ENCODE results near the gene LMO7.

LMO7 gene

DNA sequence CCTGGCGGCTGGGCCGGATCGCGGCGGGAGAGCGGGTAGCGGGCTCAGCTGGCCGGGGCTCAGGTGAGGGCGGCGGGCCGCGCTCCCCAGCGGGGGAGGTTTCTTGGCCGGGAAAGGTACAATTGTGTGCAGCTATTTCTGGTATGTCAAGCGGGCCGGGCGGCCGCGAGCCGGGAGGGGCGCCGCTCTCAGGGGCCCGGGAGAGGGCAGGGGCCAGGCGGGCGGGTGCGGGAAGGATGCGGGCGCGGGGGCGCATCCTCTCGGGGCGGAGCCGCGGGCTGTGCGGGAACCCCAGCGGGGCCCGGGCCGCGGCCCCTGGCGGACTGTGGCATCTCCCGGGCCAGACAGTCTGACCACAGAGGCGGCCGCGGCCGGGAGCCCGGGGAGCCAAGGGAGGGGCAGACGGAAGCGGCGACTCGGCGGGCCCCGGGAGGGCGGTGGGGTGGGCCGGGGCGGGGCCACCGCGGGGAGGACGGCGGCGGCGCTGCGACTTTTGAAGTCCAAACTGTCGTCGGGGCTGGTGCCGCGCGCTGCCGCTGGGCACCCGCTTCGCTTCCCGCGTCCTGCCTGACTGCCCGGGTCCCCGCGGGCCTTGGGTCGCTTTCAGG lies at the start of gene LMO7:
Gene LMO7, plus strand, starts transcription at position 503 of the 608 bp plus-strand sequence. CDS start 328 bp downstream, outside the sequence.
- Histone ChIP-seq H3K9ac (ENCODE audit: low read length) (peak within 1 kb of the TSS; percentile 30), H3K27ac (ENCODE audit: low read length) (no peak within 1 kb of the TSS), H3K9me3 (ENCODE audit: control insufficient read depth, low read depth, low read length) (no peaks in the 10 kb centered on the region), H3K36me3 (ENCODE audit: control insufficient read depth, low read depth, low read length) (no peaks in the 10 kb centered on the region), H3K27me3 (ENCODE audit: control insufficient read depth, insufficient read depth, low read length) (peaks cover 46% of the 10 kb centered on the region), H3K4me3 (ENCODE audit: low read length) (peak within 1 kb of the TSS; percentile 74), H3K4me1 (ENCODE audit: control insufficient read depth, low read depth, low read length) (peaks cover 14% of the 10 kb centered on the region)

DNA sequence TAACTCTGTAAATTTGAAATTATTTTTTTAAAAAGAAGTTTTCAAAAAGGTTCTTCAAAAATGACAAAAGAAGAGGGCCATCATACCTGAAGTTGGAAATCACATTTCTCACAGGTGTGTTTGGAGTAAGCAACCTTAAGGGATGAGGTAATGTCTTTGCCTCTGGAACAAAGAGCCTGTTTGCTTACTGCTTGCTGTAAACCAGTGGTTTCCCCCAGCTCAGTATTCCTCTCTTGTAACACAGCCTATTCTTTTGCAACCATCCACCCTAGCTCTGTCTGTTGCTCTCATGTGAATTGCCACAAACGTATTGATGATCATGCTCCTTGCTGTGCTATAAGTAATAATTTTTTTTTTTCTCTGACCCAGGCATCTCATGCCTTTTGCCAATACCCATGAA lies 48.5 kb upstream of the LMO7 start:
- Histone ChIP-seq H3K4me3 (ENCODE audit: low read length) (no peak overlapping the region), H3K9me3 (ENCODE audit: control insufficient read depth, low read depth, low read length) (peaks cover 4% of the 10 kb centered on the region), H3K4me1 (ENCODE audit: control insufficient read depth, low read depth, low read length) (peaks cover 3% of the 10 kb centered on the region), H3K27me3 (ENCODE audit: control insufficient read depth, insufficient read depth, low read length) (no peaks in the 10 kb centered on the region), H3K9ac (ENCODE audit: low read length) (peak overlapping the region; percentile 52), H3K27ac (ENCODE audit: low read length) (peak overlapping the region; percentile 4), H3K36me3 (ENCODE audit: control insufficient read depth, low read depth, low read length) (no peaks in the 10 kb centered on the region)

DNA sequence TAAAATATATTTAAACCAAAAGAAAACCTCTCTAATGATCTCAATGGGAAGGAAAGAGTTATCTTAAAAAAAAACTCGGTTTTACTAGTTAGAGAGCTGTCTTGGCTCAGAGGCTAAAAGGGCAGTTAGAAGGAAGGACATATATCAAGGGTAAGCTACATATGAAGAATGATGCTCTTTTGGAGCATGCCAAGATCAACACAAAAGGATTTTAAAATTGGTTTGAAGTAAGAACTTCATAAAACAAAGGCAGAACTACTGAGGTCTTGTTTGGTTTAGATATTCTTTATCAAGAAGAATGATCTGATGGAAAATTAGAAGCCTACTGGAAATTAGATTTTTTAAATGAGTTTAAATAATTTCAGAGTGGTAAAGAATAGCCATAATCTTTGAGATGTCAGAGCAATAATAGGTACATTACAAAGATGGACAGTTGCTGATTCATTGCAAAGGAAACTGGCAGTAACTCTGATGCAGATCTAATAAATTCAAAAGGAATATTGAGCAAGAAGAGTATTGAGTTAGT lies 39.4 kb upstream of the LMO7 start:
- no peak overlapping the region for H3K4me3 ChIP-seq (ENCODE audit: low read length)
- no peak overlapping the region for H3K27ac ChIP-seq (ENCODE audit: low read length)
- no peak overlapping the region for H3K9ac ChIP-seq (ENCODE audit: low read length)
- no peaks in the 10 kb centered on the region for H3K36me3 ChIP-seq (ENCODE audit: control insufficient read depth, low read depth, low read length)
- H3K27me3 ChIP-seq (ENCODE audit: control insufficient read depth, insufficient read depth, low read length), result no peaks in the 10 kb centered on the region
- H3K9me3 ChIP-seq (ENCODE audit: control insufficient read depth, low read depth, low read length), result no peaks in the 10 kb centered on the region
- peaks cover 8% of the 10 kb centered on the region for H3K4me1 ChIP-seq (ENCODE audit: control insufficient read depth, low read depth, low read length)

DNA sequence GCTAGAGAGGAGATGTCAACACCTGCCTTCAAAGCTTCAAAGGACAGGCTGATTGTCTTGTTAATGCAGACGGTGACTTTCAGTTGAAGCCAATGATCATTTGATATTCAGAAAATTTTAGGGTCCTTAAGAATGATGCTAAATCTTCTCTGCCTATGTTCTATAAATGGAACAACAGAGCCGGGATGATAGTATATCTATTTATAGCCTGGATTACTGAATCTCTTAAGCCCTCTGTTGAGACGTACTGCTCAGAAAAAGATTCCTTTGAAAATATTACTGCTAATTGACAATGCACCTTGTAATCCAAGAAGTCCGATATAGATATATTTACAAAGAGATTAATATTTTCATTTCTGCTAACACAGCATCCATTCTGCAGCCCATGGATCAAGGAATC lies 35.8 kb upstream of the LMO7 start:
- H3K9ac ChIP-seq (ENCODE audit: low read length), result no peak overlapping the region
- H3K27me3 ChIP-seq (ENCODE audit: control insufficient read depth, insufficient read depth, low read length), result no peaks in the 10 kb centered on the region
- H3K4me1 ChIP-seq (ENCODE audit: control insufficient read depth, low read depth, low read length), result no peaks in the 10 kb centered on the region
- no peaks in the 10 kb centered on the region for H3K36me3 ChIP-seq (ENCODE audit: control insufficient read depth, low read depth, low read length)
- H3K27ac ChIP-seq (ENCODE audit: low read length), result no peak overlapping the region
- H3K4me3 ChIP-seq (ENCODE audit: low read length), result no peak overlapping the region
- H3K9me3 ChIP-seq (ENCODE audit: control insufficient read depth, low read depth, low read length), result no peaks in the 10 kb centered on the region

DNA sequence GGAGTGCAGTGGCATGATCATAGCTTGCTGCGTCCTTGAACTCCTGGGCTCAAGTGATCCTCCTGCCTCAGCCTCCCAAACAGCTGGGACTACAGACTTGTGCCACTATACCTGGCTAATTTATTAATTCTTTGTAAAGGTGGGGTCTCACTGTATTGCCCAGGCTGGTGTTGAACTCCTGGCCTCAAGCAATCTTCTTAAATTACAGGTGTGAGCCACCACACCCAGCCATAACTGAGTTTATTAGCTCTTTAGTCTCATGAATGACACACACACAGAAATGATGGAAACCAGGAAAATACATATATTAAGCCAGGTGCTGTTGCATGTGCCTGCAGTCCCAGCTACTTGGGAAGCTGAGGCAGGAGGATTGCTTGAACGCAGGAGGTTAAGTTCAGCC lies 33.1 kb upstream of the LMO7 start:
- H3K36me3 ChIP-seq (ENCODE audit: control insufficient read depth, low read depth, low read length), result no peaks in the 10 kb centered on the region
- H3K4me1 ChIP-seq (ENCODE audit: control insufficient read depth, low read depth, low read length), result no peaks in the 10 kb centered on the region
- no peak overlapping the region for H3K27ac ChIP-seq (ENCODE audit: low read length)

DNA sequence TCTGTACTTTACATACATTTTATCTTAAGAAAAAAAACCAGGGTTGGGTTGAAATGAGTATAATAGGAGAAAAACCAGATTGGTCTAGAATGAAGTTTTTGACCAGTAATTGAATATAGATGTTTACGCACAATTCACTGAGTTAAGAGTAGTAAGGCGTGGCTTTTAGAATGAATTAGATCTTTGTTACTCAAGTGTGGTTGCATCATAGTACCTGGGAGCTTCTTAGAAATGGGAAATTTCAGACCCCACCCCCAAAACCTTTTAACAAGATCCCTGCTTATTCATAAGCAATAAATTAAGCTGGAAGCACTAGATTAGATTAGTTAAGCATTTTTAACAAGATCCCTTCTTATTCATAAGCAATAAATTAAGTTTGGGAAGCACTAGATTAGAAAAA lies 28.7 kb upstream of the LMO7 start:
- Histone ChIP-seq H3K4me1 (ENCODE audit: control insufficient read depth, low read depth, low read length) (no peaks in the 10 kb centered on the region), H3K36me3 (ENCODE audit: control insufficient read depth, low read depth, low read length) (no peaks in the 10 kb centered on the region), H3K4me3 (ENCODE audit: low read length) (no peak overlapping the region)

More for the DNA sequence above, 33.1 kb upstream of the LMO7 start:
- H3K9me3 ChIP-seq (ENCODE audit: control insufficient read depth, low read depth, low read length), result no peaks in the 10 kb centered on the region
- no peak overlapping the region for H3K4me3 ChIP-seq (ENCODE audit: low read length)
- H3K9ac ChIP-seq (ENCODE audit: low read length), result no peak overlapping the region
- H3K27me3 ChIP-seq (ENCODE audit: control insufficient read depth, insufficient read depth, low read length), result no peaks in the 10 kb centered on the region

DNA sequence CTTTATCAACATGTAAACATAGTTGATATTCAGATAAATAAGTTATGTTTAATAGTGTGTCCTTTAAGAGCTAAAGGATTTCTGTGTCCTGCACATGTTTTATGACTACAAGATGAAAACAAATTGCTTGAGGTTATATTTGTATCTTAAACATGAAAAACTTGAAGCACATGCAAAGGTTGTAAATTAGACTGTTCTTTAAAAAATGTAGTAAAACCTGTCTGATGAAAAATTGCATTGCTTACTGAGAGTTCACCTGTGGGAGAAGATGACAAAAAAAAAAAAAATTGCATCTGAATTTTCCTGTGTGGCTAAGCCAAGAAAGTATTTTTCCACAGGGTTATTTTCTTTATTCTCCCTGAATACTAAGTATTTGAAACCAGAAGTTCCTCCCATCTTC lies 25.7 kb upstream of the LMO7 start:
- no peak overlapping the region for H3K27ac ChIP-seq (ENCODE audit: low read length)
- no peaks in the 10 kb centered on the region for H3K4me1 ChIP-seq (ENCODE audit: control insufficient read depth, low read depth, low read length)
- H3K36me3 ChIP-seq (ENCODE audit: control insufficient read depth, low read depth, low read length), result no peaks in the 10 kb centered on the region
- no peak overlapping the region for H3K9ac ChIP-seq (ENCODE audit: low read length)
- H3K9me3 ChIP-seq (ENCODE audit: control insufficient read depth, low read depth, low read length), result no peaks in the 10 kb centered on the region
- H3K4me3 ChIP-seq (ENCODE audit: low read length), result no peak overlapping the region
- no peaks in the 10 kb centered on the region for H3K27me3 ChIP-seq (ENCODE audit: control insufficient read depth, insufficient read depth, low read length)

More for the DNA sequence above, 28.7 kb upstream of the LMO7 start:
- H3K9ac ChIP-seq (ENCODE audit: low read length), result no peak overlapping the region
- no peaks in the 10 kb centered on the region for H3K9me3 ChIP-seq (ENCODE audit: control insufficient read depth, low read depth, low read length)
- H3K27ac ChIP-seq (ENCODE audit: low read length), result no peak overlapping the region
- no peaks in the 10 kb centered on the region for H3K27me3 ChIP-seq (ENCODE audit: control insufficient read depth, insufficient read depth, low read length)

DNA sequence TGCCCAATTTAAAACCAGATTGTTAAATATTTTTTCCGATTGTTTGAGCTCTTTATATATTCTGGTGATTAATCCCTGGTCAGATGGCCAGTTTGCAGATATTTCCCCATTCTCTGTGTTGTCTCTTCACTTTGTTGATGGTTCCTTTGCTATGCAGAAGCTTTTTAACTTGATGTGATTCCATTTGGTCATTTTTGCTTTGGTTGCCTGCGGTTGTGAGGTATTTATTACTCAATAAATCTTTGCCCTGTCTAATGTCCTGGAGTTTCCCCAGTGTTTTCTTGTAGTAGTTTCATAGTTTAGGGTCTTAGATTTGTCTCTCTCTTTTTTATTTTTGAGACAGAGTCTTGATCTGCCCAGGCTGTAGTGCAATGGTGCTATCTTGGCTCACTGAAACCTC lies 23.8 kb upstream of the LMO7 start:
- H3K27me3 ChIP-seq (ENCODE audit: control insufficient read depth, insufficient read depth, low read length), result no peaks in the 10 kb centered on the region
- H3K4me1 ChIP-seq (ENCODE audit: control insufficient read depth, low read depth, low read length), result no peaks in the 10 kb centered on the region
- no peak overlapping the region for H3K9ac ChIP-seq (ENCODE audit: low read length)
- H3K36me3 ChIP-seq (ENCODE audit: control insufficient read depth, low read depth, low read length), result no peaks in the 10 kb centered on the region
- no peak overlapping the region for H3K4me3 ChIP-seq (ENCODE audit: low read length)
- H3K27ac ChIP-seq (ENCODE audit: low read length), result no peak overlapping the region
- no peaks in the 10 kb centered on the region for H3K9me3 ChIP-seq (ENCODE audit: control insufficient read depth, low read depth, low read length)

DNA sequence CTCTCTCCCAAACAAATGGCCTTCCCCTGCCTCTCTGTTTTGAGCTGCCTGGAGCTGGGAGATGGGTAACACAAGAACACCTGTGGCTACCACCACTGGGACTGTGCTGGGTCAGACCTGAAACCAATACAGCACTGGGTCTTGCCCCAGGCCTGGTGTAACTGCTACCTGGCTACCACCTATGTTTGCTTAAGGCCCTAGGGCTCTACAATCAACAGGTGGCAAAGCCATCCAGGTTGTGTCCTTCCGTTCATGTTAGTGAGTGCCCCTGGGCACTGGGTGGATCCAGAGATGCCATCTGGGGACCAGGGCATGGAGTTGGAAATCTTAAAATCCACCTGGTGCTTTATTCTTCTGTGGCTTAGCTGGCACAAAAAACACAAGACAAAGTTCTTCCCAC lies 18.9 kb upstream of the LMO7 start:
- no peak overlapping the region for H3K9ac ChIP-seq (ENCODE audit: low read length)
- no peaks in the 10 kb centered on the region for H3K9me3 ChIP-seq (ENCODE audit: control insufficient read depth, low read depth, low read length)
- no peaks in the 10 kb centered on the region for H3K27me3 ChIP-seq (ENCODE audit: control insufficient read depth, insufficient read depth, low read length)
- H3K27ac ChIP-seq (ENCODE audit: low read length), result no peak overlapping the region
- H3K4me3 ChIP-seq (ENCODE audit: low read length), result no peak overlapping the region
- no peaks in the 10 kb centered on the region for H3K4me1 ChIP-seq (ENCODE audit: control insufficient read depth, low read depth, low read length)
- H3K36me3 ChIP-seq (ENCODE audit: control insufficient read depth, low read depth, low read length), result no peaks in the 10 kb centered on the region

DNA sequence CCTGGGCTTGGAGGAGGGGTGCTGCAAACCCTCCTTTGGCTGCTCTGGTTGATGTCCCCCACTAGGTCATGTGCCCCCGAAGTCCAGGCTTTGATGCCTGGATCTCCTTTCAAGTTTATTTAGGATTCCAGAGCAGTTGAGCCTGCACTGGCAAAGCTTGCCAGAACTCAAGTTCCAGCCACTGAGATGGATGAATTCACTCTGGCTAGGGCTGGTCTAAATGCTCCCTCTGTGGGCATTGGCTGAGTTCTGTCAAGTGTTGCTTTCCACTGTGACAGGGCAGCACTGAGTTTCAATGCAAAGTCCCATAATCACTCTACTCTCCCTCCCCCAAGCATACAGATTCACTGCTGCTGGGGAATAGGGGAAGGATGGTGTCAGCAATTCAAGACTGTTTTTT lies 17.8 kb upstream of the LMO7 start:
- Histone ChIP-seq H3K4me3 (ENCODE audit: low read length) (no peak overlapping the region), H3K36me3 (ENCODE audit: control insufficient read depth, low read depth, low read length) (no peaks in the 10 kb centered on the region), H3K9me3 (ENCODE audit: control insufficient read depth, low read depth, low read length) (no peaks in the 10 kb centered on the region), H3K27ac (ENCODE audit: low read length) (no peak overlapping the region), H3K27me3 (ENCODE audit: control insufficient read depth, insufficient read depth, low read length) (no peaks in the 10 kb centered on the region), H3K9ac (ENCODE audit: low read length) (no peak overlapping the region), H3K4me1 (ENCODE audit: control insufficient read depth, low read depth, low read length) (no peaks in the 10 kb centered on the region)

DNA sequence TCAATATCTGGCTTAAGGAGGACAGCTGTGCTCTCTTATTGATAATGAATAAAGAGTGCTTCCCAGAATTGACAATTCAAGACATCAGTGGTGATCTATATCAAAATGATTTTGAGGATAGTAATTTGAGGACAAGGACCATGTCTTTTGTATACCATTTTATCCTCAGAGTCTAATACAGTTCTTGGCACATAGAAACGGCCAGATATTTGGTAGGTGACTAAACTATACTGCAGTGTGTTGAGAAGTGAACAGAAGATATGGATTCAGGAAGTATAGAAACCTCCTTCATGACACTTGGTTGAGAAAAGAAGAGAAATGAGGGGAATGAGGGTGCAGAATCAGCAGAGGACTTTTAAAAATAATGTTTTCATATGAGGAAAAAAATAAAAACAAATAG lies 16.1 kb upstream of the LMO7 start:
- Histone ChIP-seq H3K4me1 (ENCODE audit: control insufficient read depth, low read depth, low read length) (no peaks in the 10 kb centered on the region), H3K27me3 (ENCODE audit: control insufficient read depth, insufficient read depth, low read length) (no peaks in the 10 kb centered on the region), H3K9me3 (ENCODE audit: control insufficient read depth, low read depth, low read length) (no peaks in the 10 kb centered on the region), H3K4me3 (ENCODE audit: low read length) (no peak overlapping the region), H3K36me3 (ENCODE audit: control insufficient read depth, low read depth, low read length) (no peaks in the 10 kb centered on the region), H3K27ac (ENCODE audit: low read length) (no peak overlapping the region), H3K9ac (ENCODE audit: low read length) (no peak overlapping the region)

DNA sequence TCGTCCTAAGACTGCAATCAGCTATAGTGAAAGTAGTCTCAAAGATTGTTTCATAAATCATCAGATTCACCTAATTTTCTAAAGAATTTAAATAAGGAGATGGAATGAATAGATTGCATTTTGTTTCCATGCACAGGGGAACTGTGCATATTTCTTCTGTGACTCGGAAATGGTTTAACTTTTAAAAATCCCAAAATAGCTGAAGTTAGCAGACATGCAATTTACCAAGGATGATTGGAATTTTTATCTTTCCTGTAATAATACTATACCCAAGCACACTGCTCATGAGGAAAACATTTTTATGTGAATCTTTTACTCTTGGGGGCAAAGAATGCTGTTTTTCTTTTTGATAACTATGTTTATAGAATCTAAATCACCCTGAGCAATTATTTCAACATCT lies 15.0 kb upstream of the LMO7 start:
- Histone ChIP-seq H3K4me3 (ENCODE audit: low read length) (no peak overlapping the region), H3K9ac (ENCODE audit: low read length) (no peak overlapping the region), H3K27me3 (ENCODE audit: control insufficient read depth, insufficient read depth, low read length) (no peaks in the 10 kb centered on the region), H3K36me3 (ENCODE audit: control insufficient read depth, low read depth, low read length) (no peaks in the 10 kb centered on the region), H3K27ac (ENCODE audit: low read length) (no peak overlapping the region), H3K4me1 (ENCODE audit: control insufficient read depth, low read depth, low read length) (no peaks in the 10 kb centered on the region), H3K9me3 (ENCODE audit: control insufficient read depth, low read depth, low read length) (no peaks in the 10 kb centered on the region)
